Activated naive CD4-positive, alpha-beta T cell treated with anti-CD3 and anti-CD28 coated beads, Interleukin-2, amount 10 ng/mL, durations not matched to agents 7 days and 5 days (primary cell): Measurements from ENCODE around the gene HBA1.
A peak's percentile ranks its signal among the peaks of the same experiment; 100 is the strongest.
"Not testable (repeated sequence)": the region's sequence is repeated elsewhere in the genome, so short reads cannot be mapped to it uniquely, and the experiment has no call there.

ENCODE experiments used
- CTCF ChIA-PET: fragments of 350-600 bp; sonication (Branson Sonifier 250); formaldehyde crosslinking; loops from one replicate; lab custom pipeline; 2021; ENCODE audit warnings: antibody characterized with exemption; lab: Charles Lee
- DNase-seq: peaks from one replicate; pipeline ENCODE4 v3.0.0-alpha.2; 2020
- H3K27ac Mint-ChIP-seq: one replicate; pipeline ENCODE4 v1.8.0; 2021; ENCODE audit warnings: mild to moderate bottlenecking, moderate library complexity, mixed read lengths
- H3K27me3 Mint-ChIP-seq: one replicate; pipeline ENCODE4 v1.8.0; 2021; ENCODE audit warnings: mild to moderate bottlenecking, mixed read lengths
- H3K36me3 Mint-ChIP-seq: one replicate; pipeline ENCODE4 v1.8.0; 2021; ENCODE audit warnings: mixed read lengths
- H3K4me1 Mint-ChIP-seq: one replicate; pipeline ENCODE4 v1.8.0; 2021; ENCODE audit warnings: mixed read lengths
- H3K4me3 Mint-ChIP-seq: one replicate; pipeline ENCODE4 v1.8.0; 2021; ENCODE audit warnings: mild to moderate bottlenecking, moderate library complexity, mixed read lengths
- H3K9me3 Mint-ChIP-seq: one replicate; pipeline ENCODE4 v1.8.0; 2021; ENCODE audit warnings: mixed read lengths

HBA1 gene

DNA sequence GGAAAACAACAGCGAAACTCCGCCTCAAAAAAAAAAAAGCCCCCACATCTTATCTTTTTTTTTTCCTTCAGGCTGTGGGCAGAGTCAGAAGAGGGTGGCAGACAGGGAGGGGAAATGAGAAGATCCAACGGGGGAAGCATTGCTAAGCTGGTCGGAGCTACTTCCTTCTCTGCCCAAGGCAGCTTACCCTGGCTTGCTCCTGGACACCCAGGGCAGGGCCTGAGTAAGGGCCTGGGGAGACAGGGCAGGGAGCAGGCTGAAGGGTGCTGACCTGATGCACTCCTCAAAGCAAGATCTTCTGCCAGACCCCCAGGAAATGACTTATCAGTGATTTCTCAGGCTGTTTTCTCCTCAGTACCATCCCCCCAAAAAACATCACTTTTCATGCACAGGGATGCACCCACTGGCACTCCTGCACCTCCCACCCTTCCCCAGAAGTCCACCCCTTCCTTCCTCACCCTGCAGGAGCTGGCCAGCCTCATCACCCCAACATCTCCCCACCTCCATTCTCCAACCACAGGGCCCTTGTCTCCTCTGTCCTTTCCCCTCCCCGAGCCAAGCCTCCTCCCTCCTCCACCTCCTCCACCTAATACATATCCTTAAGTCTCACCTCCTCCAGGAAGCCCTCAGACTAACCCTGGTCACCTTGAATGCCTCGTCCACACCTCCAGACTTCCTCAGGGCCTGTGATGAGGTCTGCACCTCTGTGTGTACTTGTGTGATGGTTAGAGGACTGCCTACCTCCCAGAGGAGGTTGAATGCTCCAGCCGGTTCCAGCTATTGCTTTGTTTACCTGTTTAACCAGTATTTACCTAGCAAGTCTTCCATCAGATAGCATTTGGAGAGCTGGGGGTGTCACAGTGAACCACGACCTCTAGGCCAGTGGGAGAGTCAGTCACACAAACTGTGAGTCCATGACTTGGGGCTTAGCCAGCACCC lies 1.2 kb upstream of the HBA1 start:
- DNase-seq = no peak
- Mint-ChIP-seq H3K4me1 (peaks cover 29% of the 10 kb centered on the region), H3K9me3 (no peaks in the 10 kb centered on the region), H3K27ac (peak overlapping the region; percentile 33), H3K4me3 (peak overlapping the region; percentile 27), H3K36me3 (no peaks in the 10 kb centered on the region), H3K27me3 (peaks cover 85% of the 10 kb centered on the region)
- CTCF ChIA-PET = no interaction called here

- Mint-ChIP-seq H3K27me3 (peaks cover 85% of the 10 kb centered on the region), H3K4me1 (peaks cover 31% of the 10 kb centered on the region)
- H3K4me3 Mint-ChIP-seq, H3K36me3 Mint-ChIP-seq, CTCF ChIA-PET, H3K9me3 Mint-ChIP-seq, H3K27ac Mint-ChIP-seq, DNase-seq: not testable (repeated sequence)
Measured at GRCh38 chr16:176006-176405, 474 bp upstream of the HBA1 start.

GRCh38 chr16:177394-177822 lies 928 bp downstream of the HBA1 start:
- CTCF ChIA-PET = no interaction called here
- peaks cover 80% of the 10 kb centered on the region for H3K27me3 Mint-ChIP-seq
- H3K36me3 Mint-ChIP-seq = no peaks in the 10 kb centered on the region
- H3K4me1 Mint-ChIP-seq = peaks cover 30% of the 10 kb centered on the region
- H3K4me3 Mint-ChIP-seq = peak overlapping the region; percentile 10
- no peaks in the 10 kb centered on the region for H3K9me3 Mint-ChIP-seq
- H3K27ac Mint-ChIP-seq = no peak overlapping the region
- DNase-seq = no peak

GRCh38 chr16:177981-178667 lies 1.6 kb downstream of the HBA1 start:
- DNase-seq = no peak
- Mint-ChIP-seq H3K27me3 (peaks cover 79% of the 10 kb centered on the region), H3K27ac (no peak overlapping the region), H3K9me3 (no peaks in the 10 kb centered on the region), H3K36me3 (no peaks in the 10 kb centered on the region), H3K4me3 (peak overlapping the region; percentile 10), H3K4me1 (peaks cover 30% of the 10 kb centered on the region)
- CTCF ChIA-PET = no interaction called here

DNA sequence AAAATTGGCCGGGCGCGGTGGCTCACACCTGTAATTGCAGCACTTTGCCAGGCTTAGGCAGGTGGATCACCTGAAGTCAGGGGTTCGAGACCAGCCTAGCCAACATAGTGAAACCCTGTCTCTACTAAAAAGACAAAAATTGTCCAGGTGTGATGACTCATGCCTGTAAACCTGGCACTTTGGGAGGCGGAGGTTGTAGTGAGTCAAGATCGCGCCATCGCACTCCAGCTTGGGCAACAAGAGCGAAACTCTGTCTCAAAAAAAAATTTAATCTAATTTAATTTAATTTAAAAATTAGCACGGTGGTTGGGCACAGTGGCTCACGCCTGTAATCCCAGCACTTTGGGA lies 2.2 kb downstream of the HBA1 start:
- H3K4me1 Mint-ChIP-seq = peaks cover 26% of the 10 kb centered on the region
- H3K9me3 Mint-ChIP-seq = no peaks in the 10 kb centered on the region
- CTCF ChIA-PET = no interaction called here
- no peak overlapping the region for H3K27ac Mint-ChIP-seq
- H3K36me3 Mint-ChIP-seq = no peaks in the 10 kb centered on the region
- peaks cover 73% of the 10 kb centered on the region for H3K27me3 Mint-ChIP-seq
- DNase-seq = no peak
- H3K4me3 Mint-ChIP-seq = no peak overlapping the region

DNA sequence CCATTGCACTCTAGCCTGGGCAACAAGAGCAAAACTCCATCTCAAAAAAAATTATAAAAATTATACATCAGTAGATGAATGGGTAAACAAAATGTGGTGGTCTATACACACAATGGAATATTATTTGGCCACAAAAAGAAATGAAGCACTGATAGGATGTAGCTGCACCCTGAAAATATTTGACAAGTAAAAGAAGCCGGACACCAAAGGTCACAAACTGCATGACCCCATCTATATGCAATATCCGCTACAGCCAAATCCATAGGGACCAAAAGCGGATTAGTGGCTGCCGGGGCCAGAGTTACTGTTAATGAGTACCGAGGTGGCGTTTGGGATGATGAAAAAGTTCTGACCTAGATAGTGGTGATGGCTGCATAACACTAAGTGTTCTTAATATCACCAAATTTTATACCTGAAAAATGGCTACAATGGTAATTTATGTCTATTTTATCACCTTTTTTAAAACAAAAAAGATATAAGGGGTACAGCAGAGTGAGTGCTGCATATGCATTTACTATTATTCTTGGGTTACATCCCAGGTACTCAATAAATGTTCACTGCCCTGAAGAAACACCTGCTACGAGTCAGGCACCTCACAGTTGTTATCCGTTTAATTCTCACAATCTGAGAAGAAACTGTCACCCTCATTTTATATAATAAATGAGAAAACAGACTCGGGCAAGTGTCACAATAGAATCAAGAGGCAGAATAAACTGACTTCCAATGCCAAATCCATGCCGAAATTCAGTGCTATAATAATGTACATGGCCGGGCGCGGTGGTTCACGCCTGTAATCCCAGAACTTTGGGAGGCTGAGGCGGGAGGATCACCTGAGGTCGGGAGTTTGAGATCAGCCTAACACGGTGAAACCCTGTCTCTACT lies 3.0 kb downstream of the HBA1 start:
- H3K9me3 Mint-ChIP-seq = no peaks in the 10 kb centered on the region
- no peak overlapping the region for H3K27ac Mint-ChIP-seq
- peaks cover 65% of the 10 kb centered on the region for H3K27me3 Mint-ChIP-seq
- H3K4me3 Mint-ChIP-seq = no peak overlapping the region
- H3K4me1 Mint-ChIP-seq = peaks cover 21% of the 10 kb centered on the region
- no peak for DNase-seq
- CTCF ChIA-PET = interaction anchor here (1.0 to 1.4 kb wide), 2 partner anchors 9 to 61 kb away, joined by 3 read pairs; no protein-coding TSS in a partner anchor
- no peaks in the 10 kb centered on the region for H3K36me3 Mint-ChIP-seq

DNA sequence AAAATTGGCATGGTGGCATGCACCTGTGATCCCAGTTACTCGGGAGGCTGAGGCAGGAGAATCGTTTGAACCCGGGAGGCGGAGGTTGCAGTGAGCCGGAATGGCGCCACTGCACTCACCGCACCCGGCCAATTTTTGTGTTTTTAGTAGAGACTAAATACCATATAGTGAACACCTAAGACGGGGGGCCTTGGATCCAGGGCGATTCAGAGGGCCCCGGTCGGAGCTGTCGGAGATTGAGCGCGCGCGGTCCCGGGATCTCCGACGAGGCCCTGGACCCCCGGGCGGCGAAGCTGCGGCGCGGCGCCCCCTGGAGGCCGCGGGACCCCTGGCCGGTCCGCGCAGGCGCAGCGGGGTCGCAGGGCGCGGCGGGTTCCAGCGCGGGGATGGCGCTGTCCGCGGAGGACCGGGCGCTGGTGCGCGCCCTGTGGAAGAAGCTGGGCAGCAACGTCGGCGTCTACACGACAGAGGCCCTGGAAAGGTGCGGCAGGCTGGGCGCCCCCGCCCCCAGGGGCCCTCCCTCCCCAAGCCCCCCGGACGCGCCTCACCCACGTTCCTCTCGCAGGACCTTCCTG lies 3.7 kb downstream of the HBA1 start, which contains the start of gene HBQ1:
Gene HBQ1, plus strand, starts transcription at position 359 of the 575 bp plus-strand sequence. Its CDS starts 28 bp downstream, at position 387.
- CTCF ChIA-PET = interaction anchor here (0.7 to 1.4 kb wide), 4 partner anchors 8 to 63 kb away, joined by 3 to 4 read pairs (median 3); no protein-coding TSS in a partner anchor

GRCh38 chr16:180681-181564 lies 4.4 kb downstream of the HBA1 start:
- peak; percentile 90 for DNase-seq
- Mint-ChIP-seq H3K4me3 (no peak overlapping the region), H3K36me3 (peaks cover 4% of the 10 kb centered on the region), H3K4me1 (peaks cover 10% of the 10 kb centered on the region), H3K27me3 (peaks cover 51% of the 10 kb centered on the region), H3K9me3 (no peaks in the 10 kb centered on the region), H3K27ac (no peak overlapping the region)
- CTCF ChIA-PET = interaction anchor here (0.7 to 2.5 kb wide), 9 partner anchors 12 to 180 kb away, joined by 3 to 9 read pairs (median 4); no protein-coding TSS in a partner anchor

More for the DNA sequence above, 3.7 kb downstream of the HBA1 start, which contains the start of gene HBQ1:
- no peaks in the 10 kb centered on the region for H3K36me3 Mint-ChIP-seq
- H3K27me3 Mint-ChIP-seq = peaks cover 58% of the 10 kb centered on the region
- peaks cover 15% of the 10 kb centered on the region for H3K4me1 Mint-ChIP-seq
- H3K9me3 Mint-ChIP-seq = no peaks in the 10 kb centered on the region
- H3K27ac Mint-ChIP-seq = no peak within 1 kb of the TSS
- peak; percentile 32 for DNase-seq
- H3K4me3 Mint-ChIP-seq = no peak within 1 kb of the TSS

DNA sequence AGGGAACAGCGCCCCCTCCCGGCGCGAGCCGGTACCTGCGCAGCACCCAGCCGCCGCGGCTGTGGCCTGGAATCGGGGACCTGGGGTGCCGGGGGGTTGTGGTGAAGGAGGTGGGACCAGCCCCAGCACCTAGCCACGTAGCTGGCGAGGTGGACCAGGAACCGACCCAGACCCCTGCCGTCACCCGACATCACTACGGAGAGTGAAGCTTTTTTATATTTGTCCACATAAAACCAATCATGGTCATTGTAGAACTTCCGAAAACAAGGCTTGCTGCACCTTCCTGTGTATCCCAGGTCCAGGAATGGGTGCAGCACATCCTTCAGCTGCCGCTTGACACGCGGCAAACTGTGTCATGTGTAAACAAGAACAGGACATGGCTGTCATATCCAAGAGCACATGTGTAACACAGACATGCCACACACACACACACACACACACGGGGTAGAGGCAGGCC lies 5.1 kb downstream of the HBA1 start:
- Mint-ChIP-seq H3K9me3 (no peaks in the 10 kb centered on the region), H3K27me3 (peaks cover 48% of the 10 kb centered on the region), H3K4me1 (peaks cover 10% of the 10 kb centered on the region), H3K4me3 (no peak overlapping the region), H3K27ac (no peak overlapping the region), H3K36me3 (peaks cover 4% of the 10 kb centered on the region)
- no peak for DNase-seq
- CTCF ChIA-PET = interaction anchor here (0.8 to 2.5 kb wide), 8 partner anchors 12 to 180 kb away, joined by 3 to 11 read pairs (median 8); no protein-coding TSS in a partner anchor

GRCh38 chr16:183005-183404 lies 6.5 kb downstream of the HBA1 start:
- Mint-ChIP-seq H3K9me3 (no peaks in the 10 kb centered on the region), H3K27me3 (peaks cover 36% of the 10 kb centered on the region), H3K27ac (no peak overlapping the region), H3K36me3 (peaks cover 6% of the 10 kb centered on the region), H3K4me1 (peaks cover 7% of the 10 kb centered on the region), H3K4me3 (no peak overlapping the region)
- no peak for DNase-seq
- CTCF ChIA-PET = interaction anchor here (0.7 to 2.5 kb wide), 7 partner anchors 8 to 117 kb away, joined by 3 to 11 read pairs (median 3); no protein-coding TSS in a partner anchor

DNA sequence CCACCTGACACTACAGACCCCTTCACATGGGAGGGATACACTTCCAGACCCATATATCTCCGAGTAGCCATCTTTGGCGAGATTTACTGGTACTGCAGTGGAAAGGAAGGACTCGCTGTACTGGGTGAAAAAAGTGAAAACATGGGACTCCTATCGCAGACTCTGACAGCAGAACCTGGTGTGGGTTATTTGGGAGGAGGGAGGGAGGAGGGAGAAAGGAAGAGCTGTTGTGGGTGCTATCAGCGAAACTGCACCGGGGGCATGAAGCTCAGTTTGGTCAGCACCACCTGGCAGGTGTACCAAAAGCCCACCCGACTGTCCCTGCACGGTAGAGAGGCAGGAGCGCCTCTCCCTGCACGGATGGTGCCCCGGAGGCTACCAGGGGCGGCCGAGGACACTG lies 8.7 kb downstream of the HBA1 start:
- H3K27ac Mint-ChIP-seq = no peak overlapping the region
- H3K36me3 Mint-ChIP-seq = peaks cover 24% of the 10 kb centered on the region
- H3K4me3 Mint-ChIP-seq = no peak overlapping the region
- peaks cover 14% of the 10 kb centered on the region for H3K27me3 Mint-ChIP-seq
- H3K9me3 Mint-ChIP-seq = no peaks in the 10 kb centered on the region
- no peak for DNase-seq
- peaks cover 11% of the 10 kb centered on the region for H3K4me1 Mint-ChIP-seq
- CTCF ChIA-PET = no interaction called here

GRCh38 chr16:185691-186090 lies 9.2 kb downstream of the HBA1 start:
- no peak for DNase-seq
- peaks cover 9% of the 10 kb centered on the region for H3K27me3 Mint-ChIP-seq
- H3K4me1 Mint-ChIP-seq = peaks cover 11% of the 10 kb centered on the region
- H3K4me3 Mint-ChIP-seq = no peak overlapping the region
- H3K36me3 Mint-ChIP-seq = peaks cover 26% of the 10 kb centered on the region
- no peak overlapping the region for H3K27ac Mint-ChIP-seq
- H3K9me3 Mint-ChIP-seq = no peaks in the 10 kb centered on the region
- CTCF ChIA-PET = no interaction called here
